Jurkat, Clone E6-1 (cell line): ENCODE measurements around the gene SEPTIN5.

ENCODE experiments used
- DNase-seq: peaks from one replicate; pipeline ENCODE4 v3.0.0-alpha.2; 2011; ENCODE audit warnings: low read depth, low spot score
- H3K4me3 ChIP-seq: 2 replicates; pipeline ENCODE4 v1.5.1; 2011; ENCODE audit warnings: mild to moderate bottlenecking, low read length, control low read depth, moderate library complexity

SEPTIN5 gene

GRCh38 chr22:19701420-19702145, 12.7 kb upstream of the SEPTIN5 start:
- no peak for DNase-seq
- no peak overlapping the region for H3K4me3 ChIP-seq

GRCh38 chr22:19703869-19704268, 10.4 kb upstream of the SEPTIN5 start:
- no peak for DNase-seq
- no peak overlapping the region for H3K4me3 ChIP-seq

GRCh38 chr22:19704355-19705015, 9.8 kb upstream of the SEPTIN5 start:
- DNase-seq, result no peak
- H3K4me3 ChIP-seq, result no peak overlapping the region

- DNase-seq, result no peak
- no peak overlapping the region for H3K4me3 ChIP-seq
Measured at GRCh38 chr22:19705181-19705934, 8.9 kb upstream of the SEPTIN5 start.

- H3K4me3 ChIP-seq, result no peak overlapping the region
- no peak for DNase-seq
Measured at GRCh38 chr22:19706661-19707151, 7.6 kb upstream of the SEPTIN5 start.

GRCh38 chr22:19707347-19708290, 6.7 kb upstream of the SEPTIN5 start:
- DNase-seq, result no peak
- no peak overlapping the region for H3K4me3 ChIP-seq

GRCh38 chr22:19708321-19709011, 5.8 kb upstream of the SEPTIN5 start:
- no peak overlapping the region for H3K4me3 ChIP-seq
- no peak for DNase-seq

- DNase-seq, result no peak
- H3K4me3 ChIP-seq, result no peak overlapping the region
Measured at GRCh38 chr22:19709063-19709769, 5.1 kb upstream of the SEPTIN5 start.

GRCh38 chr22:19710020-19710768, 4.1 kb upstream of the SEPTIN5 start:
- no peak overlapping the region for H3K4me3 ChIP-seq
- no peak for DNase-seq

GRCh38 chr22:19710769-19711106, 3.6 kb upstream of the SEPTIN5 start:
- no peak overlapping the region for H3K4me3 ChIP-seq
- no peak for DNase-seq

- no peak for DNase-seq
- H3K4me3 ChIP-seq, result no peak overlapping the region
Measured at GRCh38 chr22:19713245-19713644, 1.1 kb upstream of the SEPTIN5 start.

GRCh38 chr22:19713650-19714311, 522 bp upstream of the SEPTIN5 start:
- DNase-seq, result no peak
- H3K4me3 ChIP-seq, result no peak overlapping the region

GRCh38 chr22:19715188-19715930, 1.1 kb downstream of the SEPTIN5 start:
- DNase-seq, result no peak
- H3K4me3 ChIP-seq, result peak overlapping the region; percentile 63

- DNase-seq, result no peak
- no peak overlapping the region for H3K4me3 ChIP-seq
Measured at GRCh38 chr22:19716041-19716828, 1.9 kb downstream of the SEPTIN5 start.

- no peak for DNase-seq
- no peak overlapping the region for H3K4me3 ChIP-seq
Measured at GRCh38 chr22:19716829-19717105, 2.5 kb downstream of the SEPTIN5 start.

- H3K4me3 ChIP-seq, result no peak overlapping the region
- no peak for DNase-seq
Measured at GRCh38 chr22:19717181-19717580, 2.9 kb downstream of the SEPTIN5 start.
